ENCODE measurements around the gene TMEM87B.

- TF ChIP-seq, protein P1, sequence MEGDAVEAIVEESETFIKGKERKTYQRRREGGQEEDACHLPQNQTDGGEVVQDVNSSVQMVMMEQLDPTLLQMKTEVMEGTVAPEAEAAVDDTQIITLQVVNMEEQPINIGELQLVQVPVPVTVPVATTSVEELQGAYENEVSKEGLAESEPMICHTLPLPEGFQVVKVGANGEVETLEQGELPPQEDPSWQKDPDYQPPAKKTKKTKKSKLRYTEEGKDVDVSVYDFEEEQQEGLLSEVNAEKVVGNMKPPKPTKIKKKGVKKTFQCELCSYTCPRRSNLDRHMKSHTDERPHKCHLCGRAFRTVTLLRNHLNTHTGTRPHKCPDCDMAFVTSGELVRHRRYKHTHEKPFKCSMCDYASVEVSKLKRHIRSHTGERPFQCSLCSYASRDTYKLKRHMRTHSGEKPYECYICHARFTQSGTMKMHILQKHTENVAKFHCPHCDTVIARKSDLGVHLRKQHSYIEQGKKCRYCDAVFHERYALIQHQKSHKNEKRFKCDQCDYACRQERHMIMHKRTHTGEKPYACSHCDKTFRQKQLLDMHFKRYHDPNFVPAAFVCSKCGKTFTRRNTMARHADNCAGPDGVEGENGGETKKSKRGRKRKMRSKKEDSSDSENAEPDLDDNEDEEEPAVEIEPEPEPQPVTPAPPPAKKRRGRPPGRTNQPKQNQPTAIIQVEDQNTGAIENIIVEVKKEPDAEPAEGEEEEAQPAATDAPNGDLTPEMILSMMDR (conservative IDR thresholded peaks at IDR 0.05; ENCODE audit: low read depth, low read length): no peak
- no peak for TF ChIP-seq EZH2 (IDR thresholded peaks at IDR 0.05; ENCODE audit: borderline replicate concordance, low read depth, low read length, poor library complexity, severe bottlenecking)
Observed at GRCh38 chr2:112073875-112074274, 18.8 kb downstream of the TMEM87B start.

Data from A673 (cell line).